Sigmoid colon (tissue), 4 donors: ENCODE data around the gene CLDN22.

Experiments used
- EP300 ChIP-seq, 4 donors: sonication (generic); formaldehyde crosslinking; IDR thresholded peaks; one replicate each; pipeline ENCODE4 v1.6.1; 2017; ENCODE audit warnings: antibody characterized with exemption in 4 of 4
- POLR2A ChIP-seq, 2 donors: fragments of 450-650 bp; IDR thresholded peaks; one replicate each; pipeline ENCODE4 v1.6.1; 2016; ENCODE audit warnings: antibody characterized with exemption in 2 of 2, mild to moderate bottlenecking in 2 of 2, moderate library complexity in 2 of 2
- POLR2AphosphoS5 ChIP-seq, 4 donors: sonication (generic); formaldehyde crosslinking; IDR thresholded peaks; one replicate each; pipeline ENCODE4 v1.6.1; 2017; ENCODE audit warnings: antibody characterized with exemption in 4 of 4
- TF ChIP-seq, protein P1 (sequence below), 4 experiments: fragments of 450-650 bp in 3 of 4; fragments of 200-600 bp in 1 of 4; IDR thresholded peaks; one replicate each; pipeline ENCODE4 v1.5.1; 2016 to 2019; ENCODE audit warnings: antibody characterized with exemption in 4 of 4, mild to moderate bottlenecking in 3 of 4, moderate library complexity in 2 of 4

DNA sequence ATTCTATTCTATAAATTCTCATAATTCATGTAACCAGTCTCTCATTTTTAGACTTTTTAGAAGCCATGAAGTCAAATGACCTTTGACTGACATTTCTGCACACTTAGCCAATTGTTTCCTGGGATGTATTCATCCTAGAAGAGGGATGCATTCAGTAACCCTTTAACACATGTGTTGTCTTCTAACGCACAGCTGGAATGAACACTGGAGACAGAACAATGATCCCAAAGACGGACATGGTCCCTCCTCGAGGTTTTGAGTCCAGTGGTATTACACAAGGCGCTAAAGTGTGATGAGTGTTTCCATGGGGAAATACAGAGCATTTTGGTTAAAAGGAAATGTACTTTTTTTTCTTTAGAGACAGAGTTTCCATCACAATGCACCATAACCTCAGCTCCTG lies 42.0 kb upstream of the CLDN22 start:
- TF ChIP-seq, protein P1, sequence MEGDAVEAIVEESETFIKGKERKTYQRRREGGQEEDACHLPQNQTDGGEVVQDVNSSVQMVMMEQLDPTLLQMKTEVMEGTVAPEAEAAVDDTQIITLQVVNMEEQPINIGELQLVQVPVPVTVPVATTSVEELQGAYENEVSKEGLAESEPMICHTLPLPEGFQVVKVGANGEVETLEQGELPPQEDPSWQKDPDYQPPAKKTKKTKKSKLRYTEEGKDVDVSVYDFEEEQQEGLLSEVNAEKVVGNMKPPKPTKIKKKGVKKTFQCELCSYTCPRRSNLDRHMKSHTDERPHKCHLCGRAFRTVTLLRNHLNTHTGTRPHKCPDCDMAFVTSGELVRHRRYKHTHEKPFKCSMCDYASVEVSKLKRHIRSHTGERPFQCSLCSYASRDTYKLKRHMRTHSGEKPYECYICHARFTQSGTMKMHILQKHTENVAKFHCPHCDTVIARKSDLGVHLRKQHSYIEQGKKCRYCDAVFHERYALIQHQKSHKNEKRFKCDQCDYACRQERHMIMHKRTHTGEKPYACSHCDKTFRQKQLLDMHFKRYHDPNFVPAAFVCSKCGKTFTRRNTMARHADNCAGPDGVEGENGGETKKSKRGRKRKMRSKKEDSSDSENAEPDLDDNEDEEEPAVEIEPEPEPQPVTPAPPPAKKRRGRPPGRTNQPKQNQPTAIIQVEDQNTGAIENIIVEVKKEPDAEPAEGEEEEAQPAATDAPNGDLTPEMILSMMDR (IDR thresholded peaks at IDR 0.05), result no peak
- TF ChIP-seq EP300 (IDR thresholded peaks at IDR 0.05), result no peak
- TF ChIP-seq POLR2AphosphoS5 (IDR thresholded peaks at IDR 0.05), result no peak
- TF ChIP-seq POLR2A (IDR thresholded peaks at IDR 0.05), result no peak
